Activated CD8-positive, alpha-beta memory T cell treated with anti-CD3 and anti-CD28 coated beads, Interleukin-2, amount 10 ng/mL, durations not matched to agents 7 days and 5 days (primary cell): ENCODE measurements around the gene RSAD2. TPM values are rescaled to one million over a fixed set of nuclear protein-coding genes. Genes with fewer than 3 reads are reported as not detected.
A peak's percentile ranks its signal among the peaks of the same experiment; 100 is the strongest.

Source experiments
- ATAC-seq: fragments of 150-1000 bp; cut with Tn5 transposase; one replicate; pipeline ENCODE4 v1.10.0; 2021; ENCODE audit warnings: moderate library complexity
- CTCF ChIA-PET: fragments of 350-600 bp; sonication (Branson Sonifier 250); formaldehyde crosslinking; loops from one replicate; lab custom pipeline; 2021; ENCODE audit warnings: antibody characterized with exemption; lab: Charles Lee
- DNase-seq: peaks from one replicate; pipeline ENCODE4 v3.0.0-alpha.2; 2020
- H3K27ac Mint-ChIP-seq: one replicate; pipeline ENCODE4 v1.8.0; 2021; ENCODE audit warnings: mild to moderate bottlenecking, mixed read lengths
- H3K27me3 Mint-ChIP-seq: one replicate; pipeline ENCODE4 v1.8.0; 2021; ENCODE audit warnings: mixed read lengths
- H3K36me3 Mint-ChIP-seq: one replicate; pipeline ENCODE4 v1.8.0; 2021; ENCODE audit warnings: mild to moderate bottlenecking, mixed read lengths
- H3K4me1 Mint-ChIP-seq: one replicate; pipeline ENCODE4 v1.8.0; 2021; ENCODE audit warnings: mixed read lengths
- H3K4me3 Mint-ChIP-seq: one replicate; pipeline ENCODE4 v1.8.0; 2021; ENCODE audit warnings: mild to moderate bottlenecking, moderate library complexity, mixed read lengths
- H3K9me3 Mint-ChIP-seq: one replicate; pipeline ENCODE4 v1.8.0; 2022; ENCODE audit warnings: low read depth, mixed read lengths
- total RNA-seq, 2 experiments: library from RNA; stranded (reverse); gene quantifications; one replicate each; pipeline ENCODE4 v1.2.3, GENCODE V29; 2021

The RSAD2 gene
- total RNA-seq, 2 experiments from 2014 or later = 83.0 to 183 TPM

GRCh38 chr2:6915399-6915798, 37.8 kb downstream of the RSAD2 start:
- CTCF ChIA-PET = interaction anchor here (0.6 to 5.9 kb wide), 9 partner anchors 9 to 128 kb away, joined by 3 to 43 read pairs (median 5); partner anchors contain the start of gene RSAD2
- ATAC-seq = no peak
- peak overlapping the region; percentile 13 for H3K27ac Mint-ChIP-seq
- no peak overlapping the region for H3K4me3 Mint-ChIP-seq
- peaks cover 56% of the 10 kb centered on the region for H3K4me1 Mint-ChIP-seq
- peaks cover 11% of the 10 kb centered on the region for H3K27me3 Mint-ChIP-seq
- H3K9me3 Mint-ChIP-seq = peaks cover 2% of the 10 kb centered on the region
- DNase-seq = no peak
- H3K36me3 Mint-ChIP-seq = peaks cover 57% of the 10 kb centered on the region

- Mint-ChIP-seq H3K36me3 (peaks cover 49% of the 10 kb centered on the region), H3K27ac (no peak overlapping the region), H3K27me3 (peaks cover 11% of the 10 kb centered on the region), H3K4me3 (peak overlapping the region; percentile 64), H3K4me1 (peaks cover 49% of the 10 kb centered on the region), H3K9me3 (no peaks in the 10 kb centered on the region)
- CTCF ChIA-PET = interaction anchor here (0.6 to 5.9 kb wide), 24 partner anchors 9 to 128 kb away, joined by 3 to 43 read pairs (median 4); partner anchors contain the start of genes CMPK2 and RSAD2
- ATAC-seq = no peak
- DNase-seq = no peak
Measured at GRCh38 chr2:6916224-6916623, 38.6 kb downstream of the RSAD2 start.

- Mint-ChIP-seq H3K4me1 (peaks cover 44% of the 10 kb centered on the region), H3K4me3 (peak overlapping the region; percentile 64), H3K27me3 (peaks cover 11% of the 10 kb centered on the region), H3K27ac (peak overlapping the region; percentile 64), H3K36me3 (peaks cover 47% of the 10 kb centered on the region), H3K9me3 (no peaks in the 10 kb centered on the region)
- ATAC-seq (no peak), DNase-seq (no peak)
- CTCF ChIA-PET = interaction anchor here (0.6 to 5.9 kb wide), 24 partner anchors 10 to 127 kb away, joined by 3 to 43 read pairs (median 4); partner anchors contain the start of genes CMPK2 and RSAD2
Measured at GRCh38 chr2:6916736-6917070, 39.1 kb downstream of the RSAD2 start.

DNA sequence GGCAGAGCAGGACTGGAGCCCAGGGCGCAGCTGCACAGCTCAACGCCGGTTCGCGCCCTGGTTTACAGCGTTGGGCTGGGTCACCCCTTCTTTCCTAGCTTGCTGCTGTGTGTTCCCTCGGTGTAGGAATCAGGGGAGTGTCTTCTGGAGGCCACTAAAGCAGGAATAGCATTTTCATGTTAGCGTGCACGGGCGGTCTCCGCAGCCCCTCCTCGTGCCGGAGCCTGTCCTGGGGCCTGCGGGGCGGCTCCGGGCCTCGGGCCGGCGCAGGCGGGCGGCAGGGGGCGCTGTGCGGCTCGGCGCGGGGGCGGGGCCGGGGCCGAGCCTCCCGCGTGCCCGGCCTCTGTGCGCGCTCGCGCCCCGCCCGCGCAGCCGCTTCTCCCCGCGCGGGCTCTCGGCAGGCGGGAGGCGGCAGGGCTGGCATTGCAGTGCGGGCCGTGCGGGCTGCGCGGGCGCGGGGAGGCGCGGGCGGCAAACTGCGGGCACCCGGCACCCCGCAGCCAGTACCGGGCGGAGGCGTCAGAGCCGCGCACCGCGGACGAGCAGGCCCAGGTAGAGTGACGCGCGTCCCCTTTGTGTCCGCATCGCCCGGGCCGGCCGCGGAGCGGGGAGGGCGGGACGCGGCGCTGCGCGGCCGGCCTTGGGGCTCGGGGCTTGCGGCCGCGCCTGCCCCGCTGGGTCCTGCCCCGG, 39.6 kb downstream of the RSAD2 start, which contains the start of gene RNF144A:
Gene RNF144A (plus strand): TSS at position 342 of the 690 bp plus-strand sequence. CDS start 79,515 bp downstream, outside the sequence.
- Mint-ChIP-seq H3K27ac (peak within 1 kb of the TSS; percentile 64), H3K36me3 (peaks cover 42% of the 10 kb centered on the region), H3K4me1 (peaks cover 46% of the 10 kb centered on the region), H3K27me3 (peaks cover 11% of the 10 kb centered on the region), H3K9me3 (no peaks in the 10 kb centered on the region), H3K4me3 (peak within 1 kb of the TSS; percentile 66)
- DNase-seq (peak; percentile 68), ATAC-seq (peak; percentile 88)
- CTCF ChIA-PET = interaction anchor here (0.6 to 5.9 kb wide), 26 partner anchors 10 to 127 kb away, joined by 3 to 43 read pairs (median 4); partner anchors contain the start of genes CMPK2 and RSAD2

DNA sequence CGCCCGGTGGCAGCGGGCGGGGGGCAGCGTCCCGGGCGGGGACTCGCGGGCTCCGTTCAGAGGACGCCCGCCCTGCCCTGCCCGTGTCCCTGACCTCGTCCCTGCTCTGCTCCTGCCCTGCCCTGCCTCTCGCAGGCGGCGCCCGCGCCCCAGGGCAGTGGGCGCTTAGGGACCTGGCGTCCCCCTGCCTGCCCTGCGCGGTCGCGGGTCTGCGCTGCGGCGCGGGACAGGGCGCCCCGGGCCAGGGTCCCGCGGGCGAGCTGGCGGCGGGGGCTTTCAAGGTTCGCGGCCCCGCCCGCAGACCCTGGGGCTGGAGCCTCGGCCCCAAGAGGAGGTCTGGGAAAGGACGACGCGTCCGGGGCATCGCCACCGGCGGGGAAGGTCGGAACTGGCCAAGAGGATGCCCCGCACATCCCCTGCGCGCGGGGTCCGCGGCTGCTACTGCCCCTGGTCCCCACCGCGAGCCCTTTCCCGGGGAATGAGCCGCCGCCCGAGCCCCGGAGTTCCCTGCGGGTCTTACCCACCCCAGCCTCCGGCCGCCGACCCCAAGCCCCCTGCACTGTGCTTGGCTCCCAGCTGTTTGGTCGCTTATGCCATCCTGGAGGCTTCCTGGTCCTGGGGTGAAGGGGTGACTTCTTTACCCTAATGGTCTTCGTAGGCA, 40.3 kb downstream of the RSAD2 start:
- Mint-ChIP-seq H3K4me3 (peak overlapping the region; percentile 66), H3K4me1 (peaks cover 42% of the 10 kb centered on the region), H3K27ac (no peak overlapping the region), H3K27me3 (peaks cover 5% of the 10 kb centered on the region), H3K9me3 (no peaks in the 10 kb centered on the region), H3K36me3 (peaks cover 36% of the 10 kb centered on the region)
- peak; percentile 53 for ATAC-seq
- DNase-seq = no peak
- CTCF ChIA-PET = interaction anchor here (0.6 to 5.9 kb wide), 11 partner anchors 10 to 112 kb away, joined by 3 to 43 read pairs (median 5); partner anchors contain the start of gene RSAD2

- H3K27me3 Mint-ChIP-seq = no peaks in the 10 kb centered on the region
- H3K4me3 Mint-ChIP-seq = no peak overlapping the region
- DNase-seq (no peak), ATAC-seq (no peak)
- CTCF ChIA-PET = interaction anchor here (0.7 to 2.7 kb wide), 8 partner anchors 9 to 124 kb away, joined by 3 to 12 read pairs (median 4); partner anchors contain the start of gene CMPK2
- H3K4me1 Mint-ChIP-seq = peaks cover 27% of the 10 kb centered on the region
- H3K27ac Mint-ChIP-seq = no peak overlapping the region
- peaks cover 25% of the 10 kb centered on the region for H3K36me3 Mint-ChIP-seq
- H3K9me3 Mint-ChIP-seq = no peaks in the 10 kb centered on the region
Measured at GRCh38 chr2:6919901-6920742, 42.5 kb downstream of the RSAD2 start.

DNA sequence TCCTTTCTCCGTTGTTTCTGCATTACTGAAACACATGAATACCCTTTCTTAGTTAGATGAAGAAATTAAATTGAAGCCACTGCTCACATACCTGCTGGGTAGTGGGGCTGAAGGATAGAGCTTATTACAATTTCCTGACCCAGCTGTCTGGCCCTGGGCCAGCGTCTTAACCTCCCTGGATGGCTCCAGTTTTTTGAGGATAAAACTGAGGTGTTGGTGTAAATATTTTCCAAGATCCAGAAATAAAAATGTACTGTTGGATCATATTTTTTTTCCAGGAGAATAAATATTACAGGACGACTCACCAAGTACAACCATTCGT, 43.1 kb downstream of the RSAD2 start:
- CTCF ChIA-PET = interaction anchor here (1.0 to 2.2 kb wide), 6 partner anchors 10 to 124 kb away, joined by 3 to 9 read pairs (median 4); no protein-coding TSS in a partner anchor
- H3K27ac Mint-ChIP-seq = no peak overlapping the region
- no peak overlapping the region for H3K4me3 Mint-ChIP-seq
- H3K4me1 Mint-ChIP-seq = peaks cover 23% of the 10 kb centered on the region
- no peak for DNase-seq
- ATAC-seq = no peak
- H3K36me3 Mint-ChIP-seq = peaks cover 23% of the 10 kb centered on the region
- no peaks in the 10 kb centered on the region for H3K9me3 Mint-ChIP-seq
- H3K27me3 Mint-ChIP-seq = no peaks in the 10 kb centered on the region

DNA sequence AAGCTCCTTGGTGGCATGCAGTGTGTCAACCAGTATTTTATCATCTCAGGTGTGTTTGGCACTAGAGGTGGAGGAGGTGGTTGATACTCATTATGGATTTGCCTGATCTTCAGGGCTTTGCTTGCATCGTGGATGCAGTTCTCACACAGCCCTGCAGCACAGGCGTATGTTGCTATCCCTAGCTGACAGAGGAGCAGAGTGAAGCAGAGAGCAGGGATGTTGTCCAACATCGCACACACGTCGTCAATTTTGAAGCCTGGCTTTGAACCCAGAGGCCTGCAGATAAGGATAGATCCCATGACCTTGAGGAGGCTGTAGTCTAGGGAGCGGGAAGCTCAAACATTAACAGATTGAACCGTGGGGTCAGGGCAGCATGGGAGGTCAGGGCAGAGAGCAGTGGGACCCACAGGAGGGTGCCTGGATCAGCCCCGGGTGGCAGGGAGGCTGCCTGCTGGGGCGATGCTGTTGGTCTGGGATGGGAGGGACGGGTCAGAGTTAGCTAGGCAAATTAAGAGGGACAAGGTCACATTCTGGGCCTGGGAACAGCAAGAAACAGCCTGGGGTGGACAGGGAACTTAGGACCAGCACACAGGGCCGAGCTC, 43.8 kb downstream of the RSAD2 start:
- H3K4me1 Mint-ChIP-seq = peaks cover 21% of the 10 kb centered on the region
- ATAC-seq = no peak

GRCh38 chr2:6922201-6922656, 44.7 kb downstream of the RSAD2 start:
- DNase-seq (peak; percentile 33), ATAC-seq (no peak)
- CTCF ChIA-PET = interaction anchor here (1.1 to 1.7 kb wide), 2 partner anchors 10 to 25 kb away, joined by 3 to 5 read pairs; no protein-coding TSS in a partner anchor
- Mint-ChIP-seq H3K27ac (no peak overlapping the region), H3K27me3 (no peaks in the 10 kb centered on the region), H3K9me3 (no peaks in the 10 kb centered on the region), H3K4me3 (no peak overlapping the region), H3K4me1 (peaks cover 19% of the 10 kb centered on the region), H3K36me3 (peaks cover 28% of the 10 kb centered on the region)

More for the DNA sequence above, 43.8 kb downstream of the RSAD2 start:
- H3K9me3 Mint-ChIP-seq = no peaks in the 10 kb centered on the region
- H3K36me3 Mint-ChIP-seq = peaks cover 22% of the 10 kb centered on the region
- no peak overlapping the region for H3K27ac Mint-ChIP-seq
- peak; percentile 32 for DNase-seq
- H3K27me3 Mint-ChIP-seq = no peaks in the 10 kb centered on the region
- no peak overlapping the region for H3K4me3 Mint-ChIP-seq
- CTCF ChIA-PET = interaction anchor here (1.0 to 2.2 kb wide), 3 partner anchors 11 to 97 kb away, joined by 3 to 9 read pairs (median 5); no protein-coding TSS in a partner anchor

- Mint-ChIP-seq H3K36me3 (peaks cover 39% of the 10 kb centered on the region), H3K4me3 (no peak overlapping the region), H3K4me1 (peaks cover 22% of the 10 kb centered on the region), H3K27me3 (no peaks in the 10 kb centered on the region), H3K27ac (no peak overlapping the region), H3K9me3 (peaks cover 2% of the 10 kb centered on the region)
- CTCF ChIA-PET = interaction anchor here (1.1 kb wide), 1 partner anchor 24 kb away, joined by 3 read pairs; no protein-coding TSS in a partner anchor
- DNase-seq (no peak), ATAC-seq (no peak)
Measured at GRCh38 chr2:6923319-6923718, 45.7 kb downstream of the RSAD2 start.

DNA sequence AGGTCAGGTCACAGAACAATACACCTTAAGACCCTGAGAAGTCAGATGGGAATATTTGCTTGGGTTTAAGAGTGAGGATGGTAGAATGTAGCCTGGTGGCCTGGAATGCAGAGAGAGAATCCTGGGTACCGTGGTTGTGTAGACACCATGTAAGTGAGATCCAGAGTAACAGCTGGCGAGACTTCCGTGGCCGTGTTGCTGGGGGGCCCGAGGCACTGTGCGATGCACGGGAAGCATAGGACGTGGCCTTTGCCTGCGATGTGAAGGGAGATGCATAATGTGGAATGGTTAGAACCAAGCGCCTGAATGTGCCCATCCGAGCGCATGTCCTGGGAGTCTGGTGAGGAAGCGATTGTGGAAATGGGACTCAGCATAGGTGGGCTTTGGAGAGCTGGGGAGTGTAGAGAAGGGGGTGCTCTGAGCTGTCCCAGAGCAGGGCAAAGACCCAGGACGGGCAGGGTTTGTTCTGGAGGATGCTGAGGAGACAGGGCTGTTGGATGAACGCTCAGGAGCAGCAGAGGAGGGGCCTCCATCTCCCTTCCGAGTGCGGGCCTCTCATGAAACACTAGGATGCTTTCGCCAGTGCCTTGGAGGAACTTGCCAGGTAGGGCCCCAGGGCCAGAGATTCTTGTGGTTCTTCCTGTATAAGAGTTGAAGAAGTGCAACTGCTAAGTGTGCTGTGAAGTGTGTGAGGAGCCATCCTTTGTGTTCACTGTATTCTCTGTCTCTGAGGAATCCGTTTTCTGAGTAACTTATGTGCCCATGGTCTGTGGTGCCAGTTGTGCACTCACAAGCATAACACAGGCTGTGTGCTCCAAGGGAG, 46.7 kb downstream of the RSAD2 start:
- Mint-ChIP-seq H3K4me3 (no peak overlapping the region), H3K36me3 (peaks cover 39% of the 10 kb centered on the region), H3K27me3 (no peaks in the 10 kb centered on the region), H3K27ac (no peak overlapping the region), H3K4me1 (peaks cover 25% of the 10 kb centered on the region), H3K9me3 (peaks cover 5% of the 10 kb centered on the region)
- DNase-seq (peak; percentile 33), ATAC-seq (no peak)
- CTCF ChIA-PET = interaction anchor here (0.5 kb wide), 1 partner anchor 99 kb away, joined by 3 read pairs; no protein-coding TSS in a partner anchor
